Heart left ventricle (tissue), 13 donors: ENCODE results near the gene PNMT.

Source experiments
- POLR2A ChIP-seq, 2 donors: fragments of 450-650 bp; IDR thresholded peaks; one replicate each; pipeline ENCODE4 v1.6.1; 2017; ENCODE audit warnings: antibody characterized with exemption in 2 of 2, mild to moderate bottlenecking in 2 of 2, moderate library complexity in 2 of 2
- TF ChIP-seq, protein P1 (sequence below), 12 donors: fragments of 200-600 bp; sonication (generic) in 4 of 12; IDR thresholded peaks; one replicate each; pipeline versions ENCODE4 v1.5.0 to v1.8.0; 2018 to 2022; ENCODE audit warnings: antibody characterized with exemption in 12 of 12, mild to moderate bottlenecking in 5 of 12
- donor health status: ischemic (EF 13 %, LVEDD 7.1; RV severe dilation, severe dysfunction).
- donor health status: DM: no; HTN: yes; CAD: no.
- donor health status: DM: no; HTN: no; CAD: no.
- donor health status: ischemic (EF 25% LVEDD 6.9; RV normal size, moderate dysfunction).
- donor health status: ischemic (EF 25% LVEDD 5.7; RV mildly dilated, moderate dysfunction).
- donor health status: ischemic (EF 35%, LVEDD 5.7; RV mildly dilated, moderate dysfunction).
- donor health status: nonischemic (EF 11% LVEDD 7.7; RV severe dilation, severe dysfunction).
- donor health status: DM: yes; HTN: yes; CAD: no.
- donor health status: PGD.
- donor health status: ischemic (EF 29% LVEDD 5.4; RV normal size, mild dysfunction).
- donor health status: nonischemic (EF 23%, LVEDD 6.1; RV moderate dilation, normal function).

DNA sequence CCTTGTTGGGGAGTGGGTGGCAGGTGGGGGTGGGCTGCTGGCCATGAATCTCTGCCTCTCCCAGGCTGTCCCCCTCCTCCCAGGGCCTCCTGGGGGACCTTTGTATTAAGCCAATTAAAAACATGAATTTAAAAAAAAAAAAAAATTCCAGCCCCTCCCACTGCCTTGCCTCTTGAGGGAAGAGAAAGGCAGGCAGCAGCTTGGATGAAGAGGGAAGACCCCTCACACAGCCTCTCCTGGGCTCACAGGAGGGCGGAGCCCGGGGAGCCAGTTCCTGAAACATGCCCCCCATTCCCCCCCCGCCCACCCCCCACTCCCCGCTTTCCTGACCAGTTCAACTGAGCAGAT, 4.9 kb upstream of the PNMT start:
- TF ChIP-seq, protein P1, sequence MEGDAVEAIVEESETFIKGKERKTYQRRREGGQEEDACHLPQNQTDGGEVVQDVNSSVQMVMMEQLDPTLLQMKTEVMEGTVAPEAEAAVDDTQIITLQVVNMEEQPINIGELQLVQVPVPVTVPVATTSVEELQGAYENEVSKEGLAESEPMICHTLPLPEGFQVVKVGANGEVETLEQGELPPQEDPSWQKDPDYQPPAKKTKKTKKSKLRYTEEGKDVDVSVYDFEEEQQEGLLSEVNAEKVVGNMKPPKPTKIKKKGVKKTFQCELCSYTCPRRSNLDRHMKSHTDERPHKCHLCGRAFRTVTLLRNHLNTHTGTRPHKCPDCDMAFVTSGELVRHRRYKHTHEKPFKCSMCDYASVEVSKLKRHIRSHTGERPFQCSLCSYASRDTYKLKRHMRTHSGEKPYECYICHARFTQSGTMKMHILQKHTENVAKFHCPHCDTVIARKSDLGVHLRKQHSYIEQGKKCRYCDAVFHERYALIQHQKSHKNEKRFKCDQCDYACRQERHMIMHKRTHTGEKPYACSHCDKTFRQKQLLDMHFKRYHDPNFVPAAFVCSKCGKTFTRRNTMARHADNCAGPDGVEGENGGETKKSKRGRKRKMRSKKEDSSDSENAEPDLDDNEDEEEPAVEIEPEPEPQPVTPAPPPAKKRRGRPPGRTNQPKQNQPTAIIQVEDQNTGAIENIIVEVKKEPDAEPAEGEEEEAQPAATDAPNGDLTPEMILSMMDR (IDR thresholded peaks at IDR 0.05): no peak
- TF ChIP-seq POLR2A (IDR thresholded peaks at IDR 0.05): no peak
